HEK293 (cell line): ENCODE results near the gene AK5.

ENCODE experiments used
- CTCF ChIA-PET: fragments of 350-600 bp; formaldehyde crosslinking; extraction: SDS; loops from one replicate; lab custom pipeline; 2021; ENCODE audit warnings: antibody characterized with exemption; lab: Yijun Ruan, JAX
- POLR2A ChIA-PET: fragments of 300-600 bp; formaldehyde crosslinking; extraction: SDS; loops from one replicate; lab custom pipeline; 2020; ENCODE audit warnings: antibody characterized with exemption, inconsistent platforms; lab: Yijun Ruan, JAX
- H3K27ac ChIP-seq: fragments of 200-500 bp; sonication (Bioruptor generic); 2 replicates; pipeline ENCODE4 v1.5.1; 2014; ENCODE audit warnings: low read depth, low read length, control low read depth, inconsistent platforms; ENCODE audit errors: extremely low read depth
- H3K36me3 ChIP-seq, 2 experiments: fragments of 200-500 bp in 1 of 2; sonication (Bioruptor generic) in 1 of 2; 1 replicate in 1 of 2; 2 replicates in 1 of 2; pipeline ENCODE4 v1.5.1; 2014 to 2017; ENCODE audit warnings: inconsistent platforms in 2 of 2, low read length in 2 of 2; ENCODE audit not compliant: control insufficient read depth in 2 of 2, insufficient read depth in 1 of 2
- H3K4me1 ChIP-seq: fragments of 200-500 bp; sonication (Bioruptor generic); 2 replicates; pipeline ENCODE4 v1.5.1; 2014; ENCODE audit warnings: mild to moderate bottlenecking, low read length, inconsistent platforms; ENCODE audit not compliant: control insufficient read depth, insufficient read depth
- H3K4me3 ChIP-seq: 2 replicates; pipeline ENCODE4 v1.5.1; 2011; ENCODE audit warnings: low read depth, mild to moderate bottlenecking, control low read depth, low read length, moderate library complexity
- H3K9me3 ChIP-seq: fragments of 200-500 bp; sonication (Bioruptor generic); 2 replicates; pipeline ENCODE4 v1.5.1; 2014; ENCODE audit warnings: low read depth, low read length, inconsistent platforms; ENCODE audit not compliant: control insufficient read depth, insufficient read depth
- GLIS1 ChIP-seq: fragments of 450-650 bp; formaldehyde crosslinking; IDR thresholded peaks from 2 replicates; pipeline ENCODE4 v1.5.1; 2016; ENCODE audit warnings: missing biosample characterization, missing genetic modification characterization
- MEIS1 ChIP-seq: sonication (generic); formaldehyde crosslinking; IDR thresholded peaks from 2 replicates; pipeline ENCODE4 v1.8.1; 2022; ENCODE audit warnings: missing genetic modification reagents, mild to moderate bottlenecking, borderline replicate concordance
- OVOL3 ChIP-seq: fragments of 450-650 bp; formaldehyde crosslinking; IDR thresholded peaks from 2 replicates; pipeline ENCODE4 v1.5.1; 2016; ENCODE audit warnings: missing biosample characterization, missing genetic modification characterization
- SP7 ChIP-seq: fragments of 450-650 bp; formaldehyde crosslinking; IDR thresholded peaks from 2 replicates; pipeline ENCODE4 v1.5.1; 2016; ENCODE audit warnings: missing biosample characterization, missing genetic modification characterization
- YY1 ChIP-seq: fragments of 450-650 bp; formaldehyde crosslinking; IDR thresholded peaks from 2 replicates; pipeline ENCODE4 v1.5.1; 2018; ENCODE audit warnings: missing biosample characterization, missing genetic modification characterization
- ZFP3 ChIP-seq: fragments of 450-650 bp; formaldehyde crosslinking; IDR thresholded peaks from 2 replicates; pipeline ENCODE4 v1.5.1; 2016; ENCODE audit warnings: low read depth, missing biosample characterization, missing genetic modification characterization
- ZNF146 ChIP-seq: fragments of 450-650 bp; formaldehyde crosslinking; IDR thresholded peaks from 2 replicates; pipeline ENCODE4 v1.5.1; 2016; ENCODE audit warnings: missing biosample characterization, missing genetic modification characterization
- ZNF416 ChIP-seq: fragments of 450-650 bp; formaldehyde crosslinking; IDR thresholded peaks from 2 replicates; pipeline ENCODE4 v1.5.1; 2016; ENCODE audit warnings: missing biosample characterization, missing genetic modification characterization
- ZNF433 ChIP-seq: fragments of 450-650 bp; formaldehyde crosslinking; IDR thresholded peaks from 2 replicates; pipeline ENCODE4 v1.5.1; 2016; ENCODE audit warnings: missing biosample characterization, missing genetic modification characterization, low read depth
- ZNF473 ChIP-seq: fragments of 450-650 bp; formaldehyde crosslinking; IDR thresholded peaks from 2 replicates; pipeline ENCODE4 v1.5.1; 2017; ENCODE audit warnings: missing biosample characterization, missing genetic modification characterization
- ZNF529 ChIP-seq: fragments of 450-650 bp; formaldehyde crosslinking; IDR thresholded peaks from 2 replicates; pipeline ENCODE4 v1.5.1; 2017; ENCODE audit warnings: missing genetic modification characterization, missing biosample characterization; ENCODE audit not compliant: insufficient replicate concordance
- ZNF558 ChIP-seq: fragments of 450-650 bp; formaldehyde crosslinking; IDR thresholded peaks from 2 replicates; pipeline ENCODE4 v1.5.1; 2016; ENCODE audit warnings: missing biosample characterization, missing genetic modification characterization
- ZNF621 ChIP-seq: fragments of 450-650 bp; formaldehyde crosslinking; IDR thresholded peaks from 2 replicates; pipeline ENCODE4 v1.5.1; 2017; ENCODE audit warnings: missing biosample characterization, missing genetic modification characterization
- ZNF701 ChIP-seq: fragments of 450-650 bp; formaldehyde crosslinking; IDR thresholded peaks from 2 replicates; pipeline ENCODE4 v1.5.1; 2016; ENCODE audit warnings: missing biosample characterization, missing genetic modification characterization
- ZSCAN23 ChIP-seq: fragments of 450-650 bp; formaldehyde crosslinking; IDR thresholded peaks from 2 replicates; pipeline ENCODE4 v1.5.1; 2016; ENCODE audit warnings: missing biosample characterization, missing genetic modification characterization
- TF ChIP-seq, protein P1 (sequence below): fragments of 450-650 bp; formaldehyde crosslinking; optimal IDR thresholded peaks from 2 replicates; pipeline ENCODE3; 2016; ENCODE audit warnings: missing biosample characterization, mild to moderate bottlenecking, missing genetic modification characterization
- TF ChIP-seq, protein P2 (sequence below): fragments of 450-650 bp; formaldehyde crosslinking; IDR thresholded peaks from 2 replicates; pipeline ENCODE4 v1.5.1; 2016; ENCODE audit warnings: missing biosample characterization, missing genetic modification characterization
- TF ChIP-seq, protein P3 (sequence below): fragments of 450-650 bp; formaldehyde crosslinking; IDR thresholded peaks from 2 replicates; pipeline ENCODE4 v1.5.1; 2017; ENCODE audit warnings: missing biosample characterization, missing genetic modification characterization
- TF ChIP-seq, protein P4 (sequence below): fragments of 450-650 bp; IDR thresholded peaks from 2 replicates; pipeline ENCODE4 v1.5.1; 2018; ENCODE audit warnings: missing biosample characterization, mild to moderate bottlenecking, missing genetic modification characterization
- TF ChIP-seq, protein P5 (sequence below): fragments of 450-650 bp; formaldehyde crosslinking; conservative IDR thresholded peaks from 2 replicates; pipeline ENCODE4 v1.5.1; 2016; ENCODE audit warnings: low read depth, missing biosample characterization, missing genetic modification characterization
- TF ChIP-seq, protein P6 (sequence below): fragments of 450-650 bp; formaldehyde crosslinking; IDR thresholded peaks from 2 replicates; pipeline ENCODE4 v1.5.0; 2017; ENCODE audit warnings: missing biosample characterization, missing genetic modification characterization, borderline replicate concordance

The AK5 gene

DNA sequence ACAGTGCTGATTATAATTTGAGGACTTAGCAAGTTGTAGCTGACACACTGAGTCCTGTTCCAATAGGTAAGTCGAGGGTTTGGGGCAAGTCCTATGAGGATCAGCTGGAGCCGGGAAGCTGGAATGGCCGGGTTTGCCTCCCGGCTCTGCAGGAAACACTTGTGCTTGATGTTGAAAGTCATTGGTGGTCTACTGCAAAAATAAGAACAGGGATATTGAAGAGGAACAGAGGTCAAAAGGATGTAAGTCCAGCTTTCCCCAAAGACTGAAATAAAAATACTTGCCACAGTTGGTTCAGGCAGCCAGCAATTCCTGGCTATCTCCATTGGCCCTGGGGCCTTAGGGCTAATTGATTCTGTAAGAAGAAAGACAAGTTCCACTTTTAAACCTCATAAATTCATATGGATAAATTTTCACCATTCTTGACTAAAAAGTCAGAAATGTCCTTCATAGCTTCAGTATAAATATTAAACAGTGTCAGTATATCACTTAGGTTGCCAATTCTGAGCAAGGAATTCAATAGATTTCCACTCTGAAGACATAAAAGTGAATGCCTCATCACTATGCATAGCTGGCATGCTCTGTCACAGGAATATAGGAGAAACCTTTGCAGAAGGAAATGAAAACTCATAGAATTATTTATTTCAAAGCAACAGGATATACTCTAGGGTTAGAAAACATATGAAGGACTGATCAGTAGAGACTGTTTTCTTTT lies 165.2 kb downstream of the AK5 start:
- TF ChIP-seq, protein P1, sequence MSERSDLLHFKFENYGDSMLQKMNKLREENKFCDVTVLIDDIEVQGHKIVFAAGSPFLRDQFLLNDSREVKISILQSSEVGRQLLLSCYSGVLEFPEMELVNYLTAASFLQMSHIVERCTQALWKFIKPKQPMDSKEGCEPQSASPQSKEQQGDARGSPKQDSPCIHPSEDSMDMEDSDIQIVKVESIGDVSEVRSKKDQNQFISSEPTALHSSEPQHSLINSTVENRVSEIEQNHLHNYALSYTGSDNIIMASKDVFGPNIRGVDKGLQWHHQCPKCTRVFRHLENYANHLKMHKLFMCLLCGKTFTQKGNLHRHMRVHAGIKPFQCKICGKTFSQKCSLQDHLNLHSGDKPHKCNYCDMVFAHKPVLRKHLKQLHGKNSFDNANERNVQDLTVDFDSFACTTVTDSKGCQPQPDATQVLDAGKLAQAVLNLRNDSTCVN (tag by site-specific recombination), result no peak
- TF ChIP-seq, protein P2, sequence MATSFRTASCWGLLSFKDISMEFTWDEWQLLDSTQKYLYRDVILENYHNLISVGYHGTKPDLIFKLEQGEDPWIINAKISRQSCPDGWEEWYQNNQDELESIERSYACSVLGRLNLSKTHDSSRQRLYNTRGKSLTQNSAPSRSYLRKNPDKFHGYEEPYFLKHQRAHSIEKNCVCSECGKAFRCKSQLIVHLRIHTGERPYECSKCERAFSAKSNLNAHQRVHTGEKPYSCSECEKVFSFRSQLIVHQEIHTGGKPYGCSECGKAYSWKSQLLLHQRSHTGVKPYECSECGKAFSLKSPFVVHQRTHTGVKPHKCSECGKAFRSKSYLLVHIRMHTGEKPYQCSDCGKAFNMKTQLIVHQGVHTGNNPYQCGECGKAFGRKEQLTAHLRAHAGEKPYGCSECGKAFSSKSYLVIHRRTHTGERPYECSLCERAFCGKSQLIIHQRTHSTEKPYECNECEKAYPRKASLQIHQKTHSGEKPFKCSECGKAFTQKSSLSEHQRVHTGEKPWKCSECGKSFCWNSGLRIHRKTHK (tag by site-specific recombination), result no peak
- TF ChIP-seq MEIS1 (CRISPR knock-in tag) (no peak), ZSCAN23 (tag by site-specific recombination) (no peak), ZNF146 (tag by site-specific recombination) (no peak), YY1 (tag by site-specific recombination) (no peak), ZNF701 (tag by site-specific recombination) (no peak), OVOL3 (tag by site-specific recombination) (no peak), ZNF621 (tag by site-specific recombination) (no peak), ZNF416 (no peak), GLIS1 (no peak), ZNF558 (tag by site-specific recombination) (no peak), ZNF529 (tag by site-specific recombination) (no peak)
- TF ChIP-seq, protein P3, sequence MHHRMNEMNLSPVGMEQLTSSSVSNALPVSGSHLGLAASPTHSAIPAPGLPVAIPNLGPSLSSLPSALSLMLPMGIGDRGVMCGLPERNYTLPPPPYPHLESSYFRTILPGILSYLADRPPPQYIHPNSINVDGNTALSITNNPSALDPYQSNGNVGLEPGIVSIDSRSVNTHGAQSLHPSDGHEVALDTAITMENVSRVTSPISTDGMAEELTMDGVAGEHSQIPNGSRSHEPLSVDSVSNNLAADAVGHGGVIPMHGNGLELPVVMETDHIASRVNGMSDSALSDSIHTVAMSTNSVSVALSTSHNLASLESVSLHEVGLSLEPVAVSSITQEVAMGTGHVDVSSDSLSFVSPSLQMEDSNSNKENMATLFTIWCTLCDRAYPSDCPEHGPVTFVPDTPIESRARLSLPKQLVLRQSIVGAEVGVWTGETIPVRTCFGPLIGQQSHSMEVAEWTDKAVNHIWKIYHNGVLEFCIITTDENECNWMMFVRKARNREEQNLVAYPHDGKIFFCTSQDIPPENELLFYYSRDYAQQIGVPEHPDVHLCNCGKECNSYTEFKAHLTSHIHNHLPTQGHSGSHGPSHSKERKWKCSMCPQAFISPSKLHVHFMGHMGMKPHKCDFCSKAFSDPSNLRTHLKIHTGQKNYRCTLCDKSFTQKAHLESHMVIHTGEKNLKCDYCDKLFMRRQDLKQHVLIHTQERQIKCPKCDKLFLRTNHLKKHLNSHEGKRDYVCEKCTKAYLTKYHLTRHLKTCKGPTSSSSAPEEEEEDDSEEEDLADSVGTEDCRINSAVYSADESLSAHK (tag by site-specific recombination), result no peak
- TF ChIP-seq, protein P4, sequence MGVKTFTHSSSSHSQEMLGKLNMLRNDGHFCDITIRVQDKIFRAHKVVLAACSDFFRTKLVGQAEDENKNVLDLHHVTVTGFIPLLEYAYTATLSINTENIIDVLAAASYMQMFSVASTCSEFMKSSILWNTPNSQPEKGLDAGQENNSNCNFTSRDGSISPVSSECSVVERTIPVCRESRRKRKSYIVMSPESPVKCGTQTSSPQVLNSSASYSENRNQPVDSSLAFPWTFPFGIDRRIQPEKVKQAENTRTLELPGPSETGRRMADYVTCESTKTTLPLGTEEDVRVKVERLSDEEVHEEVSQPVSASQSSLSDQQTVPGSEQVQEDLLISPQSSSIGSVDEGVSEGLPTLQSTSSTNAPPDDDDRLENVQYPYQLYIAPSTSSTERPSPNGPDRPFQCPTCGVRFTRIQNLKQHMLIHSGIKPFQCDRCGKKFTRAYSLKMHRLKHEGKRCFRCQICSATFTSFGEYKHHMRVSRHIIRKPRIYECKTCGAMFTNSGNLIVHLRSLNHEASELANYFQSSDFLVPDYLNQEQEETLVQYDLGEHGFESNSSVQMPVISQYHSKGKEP, result no peak
- ChIA-PET CTCF (interaction anchor here (1.2 kb wide), 1 partner anchor 14 kb away, joined by 3 read pairs; no protein-coding TSS in a partner anchor), POLR2A (no interaction called here)
- Histone ChIP-seq H3K36me3 (no peaks in the 10 kb centered on the region), H3K27ac (no peak overlapping the region), H3K4me3 (no peak overlapping the region), H3K9me3 (no peaks in the 10 kb centered on the region), H3K4me1 (no peaks in the 10 kb centered on the region)

DNA sequence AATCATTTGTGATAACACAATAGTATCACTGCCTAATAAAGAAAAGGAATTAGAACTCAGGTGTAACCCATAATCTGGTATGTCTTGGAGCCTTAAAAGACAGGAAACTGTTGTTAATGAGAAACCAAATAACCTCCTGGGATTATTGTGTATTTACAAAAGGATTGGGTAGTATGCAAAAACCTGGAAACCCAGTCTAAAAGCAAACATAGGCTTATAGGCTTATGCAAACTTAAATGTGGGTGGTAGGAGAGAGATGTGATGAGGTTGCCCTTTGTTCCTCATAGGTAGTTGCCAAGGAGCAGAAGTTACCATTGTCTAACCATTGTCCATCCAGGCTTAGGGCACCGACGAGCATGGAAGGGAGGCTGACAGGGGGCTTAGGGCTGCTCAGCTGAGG lies 165.8 kb downstream of the AK5 start:
- Histone ChIP-seq H3K4me3 (no peak overlapping the region), H3K9me3 (no peaks in the 10 kb centered on the region), H3K27ac (no peak overlapping the region), H3K36me3 (no peaks in the 10 kb centered on the region), H3K4me1 (no peaks in the 10 kb centered on the region)
- ChIA-PET POLR2A (no interaction called here), CTCF (no interaction called here)
- TF ChIP-seq, protein P5, sequence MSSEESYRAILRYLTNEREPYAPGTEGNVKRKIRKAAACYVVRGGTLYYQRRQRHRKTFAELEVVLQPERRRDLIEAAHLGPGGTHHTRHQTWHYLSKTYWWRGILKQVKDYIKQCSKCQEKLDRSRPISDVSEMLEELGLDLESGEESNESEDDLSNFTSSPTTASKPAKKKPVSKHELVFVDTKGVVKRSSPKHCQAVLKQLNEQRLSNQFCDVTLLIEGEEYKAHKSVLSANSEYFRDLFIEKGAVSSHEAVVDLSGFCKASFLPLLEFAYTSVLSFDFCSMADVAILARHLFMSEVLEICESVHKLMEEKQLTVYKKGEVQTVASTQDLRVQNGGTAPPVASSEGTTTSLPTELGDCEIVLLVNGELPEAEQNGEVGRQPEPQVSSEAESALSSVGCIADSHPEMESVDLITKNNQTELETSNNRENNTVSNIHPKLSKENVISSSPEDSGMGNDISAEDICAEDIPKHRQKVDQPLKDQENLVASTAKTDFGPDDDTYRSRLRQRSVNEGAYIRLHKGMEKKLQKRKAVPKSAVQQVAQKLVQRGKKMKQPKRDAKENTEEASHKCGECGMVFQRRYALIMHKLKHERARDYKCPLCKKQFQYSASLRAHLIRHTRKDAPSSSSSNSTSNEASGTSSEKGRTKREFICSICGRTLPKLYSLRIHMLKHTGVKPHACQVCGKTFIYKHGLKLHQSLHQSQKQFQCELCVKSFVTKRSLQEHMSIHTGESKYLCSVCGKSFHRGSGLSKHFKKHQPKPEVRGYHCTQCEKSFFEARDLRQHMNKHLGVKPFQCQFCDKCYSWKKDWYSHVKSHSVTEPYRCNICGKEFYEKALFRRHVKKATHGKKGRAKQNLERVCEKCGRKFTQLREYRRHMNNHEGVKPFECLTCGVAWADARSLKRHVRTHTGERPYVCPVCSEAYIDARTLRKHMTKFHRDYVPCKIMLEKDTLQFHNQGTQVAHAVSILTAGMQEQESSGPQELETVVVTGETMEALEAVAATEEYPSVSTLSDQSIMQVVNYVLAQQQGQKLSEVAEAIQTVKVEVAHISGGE (tag by site-specific recombination), result no peak
- no peak for TF ChIP-seq ZNF473 (tag by site-specific recombination)
- TF ChIP-seq SP7 (tag by site-specific recombination), result no peak
- no peak for TF ChIP-seq ZFP3 (tag by site-specific recombination)
- TF ChIP-seq, protein P6, sequence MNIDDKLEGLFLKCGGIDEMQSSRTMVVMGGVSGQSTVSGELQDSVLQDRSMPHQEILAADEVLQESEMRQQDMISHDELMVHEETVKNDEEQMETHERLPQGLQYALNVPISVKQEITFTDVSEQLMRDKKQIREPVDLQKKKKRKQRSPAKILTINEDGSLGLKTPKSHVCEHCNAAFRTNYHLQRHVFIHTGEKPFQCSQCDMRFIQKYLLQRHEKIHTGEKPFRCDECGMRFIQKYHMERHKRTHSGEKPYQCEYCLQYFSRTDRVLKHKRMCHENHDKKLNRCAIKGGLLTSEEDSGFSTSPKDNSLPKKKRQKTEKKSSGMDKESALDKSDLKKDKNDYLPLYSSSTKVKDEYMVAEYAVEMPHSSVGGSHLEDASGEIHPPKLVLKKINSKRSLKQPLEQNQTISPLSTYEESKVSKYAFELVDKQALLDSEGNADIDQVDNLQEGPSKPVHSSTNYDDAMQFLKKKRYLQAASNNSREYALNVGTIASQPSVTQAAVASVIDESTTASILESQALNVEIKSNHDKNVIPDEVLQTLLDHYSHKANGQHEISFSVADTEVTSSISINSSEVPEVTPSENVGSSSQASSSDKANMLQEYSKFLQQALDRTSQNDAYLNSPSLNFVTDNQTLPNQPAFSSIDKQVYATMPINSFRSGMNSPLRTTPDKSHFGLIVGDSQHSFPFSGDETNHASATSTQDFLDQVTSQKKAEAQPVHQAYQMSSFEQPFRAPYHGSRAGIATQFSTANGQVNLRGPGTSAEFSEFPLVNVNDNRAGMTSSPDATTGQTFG (tag by site-specific recombination), result no peak
- TF ChIP-seq ZNF433 (tag by site-specific recombination), result no peak
